Erythroblast (primary cell): ENCODE measurements around the gene MAD1L1.

Experiments
- GATA1 ChIP-seq: IDR thresholded peaks from 2 replicates; pipeline ENCODE4 v1.6.1; 2011; ENCODE audit warnings: low read depth, mild to moderate bottlenecking, control low read depth, low read length, moderate library complexity
- POLR2A ChIP-seq: IDR thresholded peaks from 2 replicates; pipeline ENCODE4 v1.6.1; 2011; ENCODE audit warnings: mild to moderate bottlenecking, low read length

GRCh38 chr7:1895664-1896515, 336.9 kb downstream of the MAD1L1 start:
- TF ChIP-seq POLR2A (no peak), GATA1 (no peak)
